HL-60/S4 treated with phorbol 12-myristate 13-acetate at 8.2 ng/mL for 4 days and 3 days (cell line): Measurements from ENCODE around the gene PLBD2.

Experiments
- in situ Hi-C: fragments of 300-500 bp; cut with MboI; formaldehyde crosslinking; loops from 2 replicates; pipeline ENCODE4 v1.15.0; 2022; ENCODE audit warnings: low sequenced_read_pairs

Gene PLBD2

DNA sequence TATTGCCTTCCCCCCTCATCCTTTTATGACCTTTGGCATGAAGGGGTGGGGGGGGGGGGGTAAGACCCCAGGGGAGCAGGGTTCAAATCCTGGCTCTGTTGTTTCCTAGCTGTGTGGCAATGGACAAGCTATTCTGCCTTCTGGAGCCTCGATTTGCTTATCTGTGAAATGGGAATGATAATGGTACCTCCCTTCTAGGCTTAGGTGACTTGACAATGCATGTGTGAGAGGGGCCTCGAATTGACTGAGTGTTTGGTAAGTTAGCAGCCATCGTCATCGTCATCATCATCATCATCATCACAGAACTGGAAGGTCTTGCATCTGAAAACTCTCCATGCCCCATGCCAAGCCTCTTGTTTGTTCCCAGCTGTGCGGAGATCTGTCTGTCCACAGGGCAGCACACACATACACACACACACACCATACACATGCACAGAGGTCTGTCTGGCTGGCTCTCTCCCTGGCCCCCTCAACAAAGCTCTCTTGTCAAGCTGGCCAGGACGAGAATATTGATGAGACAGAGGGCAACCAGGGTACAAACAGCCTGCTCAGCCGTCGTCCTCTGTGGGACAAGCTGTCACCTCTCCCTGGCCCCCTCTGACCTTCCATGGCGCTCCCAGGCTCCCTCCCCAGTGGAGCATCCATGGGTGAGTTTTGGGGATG is 51.2 kb downstream of the PLBD2 start:
- in situ Hi-C loops, result loop anchor here (25.0 kb wide), 1 partner anchor 222 kb away; the partner anchor contains the start of genes DDX54 and RITA1

DNA sequence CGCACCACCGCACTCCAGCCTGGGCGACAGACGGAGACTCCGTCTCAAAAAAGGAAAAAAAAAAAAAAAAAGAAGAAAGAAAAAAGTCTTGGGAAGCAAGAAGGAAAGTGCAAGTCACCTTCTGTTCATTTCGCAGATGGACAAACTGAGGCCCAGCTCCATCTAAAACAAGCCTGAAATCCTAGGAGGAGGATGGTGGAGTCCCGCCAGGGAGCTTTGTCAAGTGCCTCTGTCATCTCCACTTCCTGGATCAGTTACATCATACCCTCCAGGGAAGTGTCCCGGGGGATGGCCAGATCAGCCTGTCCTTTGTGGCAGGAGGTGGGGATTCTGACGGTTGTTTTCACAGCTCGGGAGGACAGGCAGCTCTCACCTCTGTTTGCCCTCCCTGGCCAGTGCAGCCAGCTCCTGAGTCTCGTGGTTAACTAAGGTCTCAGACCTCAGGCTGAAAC is 55.1 kb downstream of the PLBD2 start:
- in situ Hi-C loops, result loop anchor here (25.0 kb wide), 1 partner anchor 226 kb away; the partner anchor contains the start of genes DDX54 and RITA1

DNA sequence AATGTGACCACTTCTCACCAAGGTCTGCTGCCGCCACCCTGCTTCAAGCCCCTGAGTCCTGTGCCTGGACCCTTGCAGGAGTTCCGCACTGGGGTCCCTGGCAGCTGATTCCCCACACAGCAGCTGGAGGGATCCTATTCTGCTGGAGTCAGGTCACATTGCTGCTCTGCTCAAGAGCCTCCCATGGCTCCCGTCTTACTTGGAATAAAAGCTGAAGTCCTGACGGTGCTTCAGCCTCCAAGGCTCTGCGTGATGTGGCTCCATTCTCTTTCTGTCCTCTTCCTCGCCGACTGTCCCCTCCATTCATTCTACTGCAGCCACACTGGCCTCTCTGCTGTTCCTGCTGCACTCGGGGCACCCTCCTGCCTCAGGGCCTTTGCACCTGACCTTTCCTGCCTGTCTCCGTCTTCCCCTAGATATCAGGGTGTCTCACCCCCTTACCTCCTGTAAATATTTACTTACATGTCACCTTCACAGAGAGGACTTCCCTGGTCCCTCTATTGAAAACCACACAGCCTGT is 56.2 kb downstream of the PLBD2 start:
- in situ Hi-C loops, result loop anchor here (25.0 kb wide), 1 partner anchor 227 kb away; the partner anchor contains the start of genes DDX54 and RITA1

DNA sequence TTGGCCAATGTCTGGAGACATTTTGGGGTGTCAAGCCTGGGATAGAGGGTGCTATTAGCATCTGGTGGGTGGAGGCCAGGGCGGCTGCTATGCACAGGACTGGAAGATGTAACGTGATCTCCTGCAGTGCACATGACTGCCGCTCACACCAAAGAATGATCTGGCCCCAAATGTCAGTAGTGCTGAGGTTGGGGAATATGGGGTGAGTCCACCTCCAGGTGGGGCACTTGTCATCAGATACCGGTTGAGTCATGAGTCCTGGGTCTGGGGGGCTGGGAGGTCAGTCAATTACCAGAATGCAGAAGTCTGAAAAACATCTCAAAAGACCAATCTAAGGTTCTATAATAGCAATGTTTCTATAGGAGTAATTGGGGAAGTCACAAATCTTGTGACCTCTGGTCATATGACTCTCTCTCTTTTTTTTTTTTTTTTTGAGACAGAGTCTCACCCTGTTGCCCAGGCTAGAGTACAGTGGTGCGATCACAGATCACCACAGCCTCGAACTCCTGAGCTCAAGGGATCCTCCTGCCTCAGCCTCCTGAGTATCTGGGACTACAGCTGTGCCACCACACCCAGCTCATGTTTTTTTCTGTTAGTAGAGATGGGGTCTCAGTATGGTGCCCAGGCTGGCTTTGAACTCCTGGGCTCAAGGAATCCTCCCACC is 57.8 kb downstream of the PLBD2 start:
- in situ Hi-C loops, result loop anchor here (25.0 kb wide), 1 partner anchor 229 kb away; the partner anchor contains the start of genes DDX54 and RITA1

DNA sequence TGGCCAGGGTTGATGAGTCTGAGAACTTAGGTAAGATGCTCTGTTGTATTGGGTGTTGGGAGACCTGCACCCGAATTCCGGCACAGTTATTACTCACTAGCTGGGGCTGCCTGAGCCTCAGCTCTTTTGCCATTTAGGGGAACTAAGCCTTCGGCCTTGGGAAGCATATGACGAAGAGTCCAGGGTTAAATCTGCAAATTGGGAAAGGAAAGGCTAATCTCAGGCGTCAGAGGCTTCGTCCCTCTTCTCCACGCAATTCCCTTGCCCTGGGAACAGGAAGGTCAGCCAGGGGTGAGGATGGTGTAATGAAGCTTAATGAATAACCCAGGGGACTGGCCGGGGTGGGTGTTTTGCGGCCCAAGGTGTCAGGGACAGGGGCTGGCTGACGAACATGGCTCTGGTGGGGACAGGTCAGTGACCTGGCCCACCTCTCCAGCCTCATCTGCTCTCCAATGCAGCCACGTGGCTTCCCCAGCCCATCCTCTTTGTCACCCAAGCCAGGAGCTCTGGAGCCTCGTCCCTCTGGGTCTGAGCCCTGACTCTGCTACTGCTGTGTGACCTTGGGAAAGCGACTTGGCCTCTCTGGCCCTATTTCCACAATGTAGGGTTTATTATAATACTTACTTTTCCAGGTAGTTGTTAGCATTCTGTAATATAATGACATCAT is 60.0 kb downstream of the PLBD2 start:
- in situ Hi-C loops, result loop anchor here (25.0 kb wide), 1 partner anchor 231 kb away; the partner anchor contains the start of genes DDX54 and RITA1

DNA sequence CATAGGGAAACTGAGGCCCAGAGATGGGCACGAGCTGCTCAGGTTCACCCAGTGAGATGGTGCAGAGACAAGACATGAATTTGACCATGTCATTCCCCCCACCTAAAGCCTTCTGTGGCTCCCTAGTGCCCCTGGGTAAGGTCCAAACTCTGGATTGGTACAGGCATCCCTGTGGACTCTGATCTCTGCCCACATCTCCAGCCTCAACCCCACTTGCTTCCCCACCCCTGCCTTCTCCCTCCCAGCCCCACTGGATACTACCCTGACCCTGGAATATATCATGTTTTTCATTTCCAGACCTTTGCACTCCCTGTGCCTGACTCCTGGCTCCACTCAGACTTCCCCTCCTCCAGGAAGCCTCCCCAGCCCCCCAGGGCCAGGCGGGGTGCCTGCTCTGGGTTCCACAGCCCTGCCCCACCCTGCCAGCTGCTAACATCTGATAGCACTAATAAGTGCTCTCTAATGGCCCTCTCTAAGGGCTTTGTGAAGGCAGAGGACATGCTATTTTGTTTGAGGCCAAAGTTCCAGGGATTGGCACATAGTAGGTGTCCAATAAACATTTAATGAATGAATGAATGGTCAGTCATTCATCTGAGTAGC is 62.7 kb downstream of the PLBD2 start:
- in situ Hi-C loops, result loop anchor here (10.0 to 25.0 kb wide), 2 partner anchors 106 to 234 kb away; partner anchors contain the start of genes DDX54 and RITA1

DNA sequence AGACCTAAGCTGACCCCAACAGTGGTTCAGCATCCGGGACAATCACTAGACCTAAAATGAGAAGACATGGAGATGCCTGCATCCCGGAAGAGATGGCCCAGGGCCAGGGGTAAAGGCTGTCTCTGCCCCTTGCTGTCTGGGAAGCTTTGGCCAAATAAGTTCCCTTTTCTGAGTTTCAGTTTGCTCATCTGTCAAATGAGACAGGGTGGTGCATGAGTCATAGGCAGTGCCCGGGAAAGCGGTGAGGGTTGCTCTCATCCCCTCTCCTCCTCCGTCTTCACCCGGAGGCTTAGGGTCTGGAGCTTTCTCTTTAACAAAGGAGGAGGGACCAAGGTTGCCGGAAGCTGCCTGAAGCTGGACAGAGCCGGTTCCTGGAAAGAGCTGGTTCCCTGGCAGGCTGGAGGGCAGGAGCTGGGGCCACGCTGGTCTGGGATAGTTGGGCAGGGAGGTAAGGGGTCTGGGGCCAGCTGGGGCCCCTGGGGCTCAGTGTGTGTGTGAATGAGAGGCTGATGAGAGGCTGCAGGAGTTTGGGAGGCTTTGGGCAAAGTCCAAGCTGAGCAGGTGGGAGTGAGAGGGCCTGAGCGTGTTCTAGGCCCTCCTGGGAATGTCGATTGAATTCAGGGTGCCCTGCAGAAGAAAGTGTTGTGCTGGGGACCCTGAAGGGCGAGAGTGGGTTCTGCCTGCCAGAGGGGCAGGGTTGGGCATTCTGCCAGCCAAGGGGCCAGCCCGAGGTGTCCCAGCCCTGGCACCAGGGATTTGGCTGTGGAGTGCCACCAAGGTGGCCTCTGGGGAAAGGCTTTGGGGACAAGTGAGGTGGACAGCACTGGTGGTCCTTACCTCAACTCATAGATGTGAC is 63.9 kb downstream of the PLBD2 start, which contains the start of gene SDSL:
Gene SDSL, plus strand, starts transcription at position 351 of the 856 bp plus-strand sequence. CDS start 5,603 bp downstream, outside the sequence.
- in situ Hi-C loops, result loop anchor here (10.0 to 25.0 kb wide), 2 partner anchors 107 to 235 kb away; partner anchors contain the start of genes DDX54 and RITA1

DNA sequence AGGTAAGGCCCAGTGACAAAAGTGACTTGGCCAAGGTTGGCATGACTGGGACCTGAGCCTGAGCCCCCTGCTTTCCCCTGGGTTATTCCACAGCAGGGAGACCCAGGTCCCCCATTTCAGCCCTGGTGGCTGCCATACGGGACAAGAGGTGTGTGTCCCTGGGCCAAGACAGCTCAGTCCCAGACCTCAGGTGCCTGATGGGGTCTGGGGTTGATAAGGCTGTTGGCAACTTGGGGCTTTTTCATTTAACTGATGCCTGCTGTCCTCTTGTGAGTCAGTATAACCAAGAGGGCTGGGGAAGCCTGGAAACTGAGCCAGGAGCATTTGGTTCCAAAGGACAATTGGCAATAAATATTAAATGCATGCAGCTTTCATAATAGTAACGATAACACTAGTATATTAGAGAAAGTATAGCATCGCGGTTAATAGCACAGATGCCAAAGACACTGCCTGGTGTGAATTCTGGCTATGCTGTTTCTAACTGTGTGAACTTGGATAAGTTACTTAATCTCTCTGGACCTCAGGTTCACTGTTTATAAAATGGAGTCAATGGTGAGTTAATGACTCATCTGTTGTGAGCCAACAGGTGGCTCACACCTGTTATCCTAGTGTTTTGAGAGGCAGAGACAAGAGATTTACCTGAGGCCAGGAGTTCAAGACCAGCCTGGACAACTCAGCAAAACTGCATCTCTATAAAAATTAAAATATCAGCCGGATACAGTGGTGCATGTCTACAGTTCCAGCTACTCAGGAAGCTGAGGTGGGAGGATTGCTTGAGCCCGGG is 64.7 kb downstream of the PLBD2 start:
- in situ Hi-C loops, result loop anchor here (10.0 to 25.0 kb wide), 2 partner anchors 108 to 236 kb away; partner anchors contain the start of genes DDX54 and RITA1

DNA sequence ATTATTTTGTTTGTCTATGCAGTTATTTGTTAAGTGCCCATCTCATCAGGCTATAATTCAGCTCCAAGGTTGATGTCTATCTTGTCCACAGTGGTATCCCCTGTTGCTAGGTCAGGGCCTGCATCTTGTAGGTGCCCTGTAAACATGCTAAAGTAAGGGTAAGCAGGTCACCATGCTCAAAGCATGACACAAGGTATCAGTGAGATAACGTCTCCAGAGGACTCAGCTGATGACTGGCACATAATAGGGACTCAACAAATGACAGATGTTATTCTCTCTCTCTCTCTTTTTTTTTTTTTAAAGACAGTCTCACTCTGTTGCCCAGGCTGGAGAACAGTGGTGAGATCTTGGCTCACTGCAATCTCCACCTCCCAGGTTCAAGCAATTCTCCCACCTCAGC is 66.1 kb downstream of the PLBD2 start:
- in situ Hi-C loops, result loop anchor here (10.0 to 25.0 kb wide), 2 partner anchors 110 to 237 kb away; partner anchors contain the start of genes DDX54 and RITA1

DNA sequence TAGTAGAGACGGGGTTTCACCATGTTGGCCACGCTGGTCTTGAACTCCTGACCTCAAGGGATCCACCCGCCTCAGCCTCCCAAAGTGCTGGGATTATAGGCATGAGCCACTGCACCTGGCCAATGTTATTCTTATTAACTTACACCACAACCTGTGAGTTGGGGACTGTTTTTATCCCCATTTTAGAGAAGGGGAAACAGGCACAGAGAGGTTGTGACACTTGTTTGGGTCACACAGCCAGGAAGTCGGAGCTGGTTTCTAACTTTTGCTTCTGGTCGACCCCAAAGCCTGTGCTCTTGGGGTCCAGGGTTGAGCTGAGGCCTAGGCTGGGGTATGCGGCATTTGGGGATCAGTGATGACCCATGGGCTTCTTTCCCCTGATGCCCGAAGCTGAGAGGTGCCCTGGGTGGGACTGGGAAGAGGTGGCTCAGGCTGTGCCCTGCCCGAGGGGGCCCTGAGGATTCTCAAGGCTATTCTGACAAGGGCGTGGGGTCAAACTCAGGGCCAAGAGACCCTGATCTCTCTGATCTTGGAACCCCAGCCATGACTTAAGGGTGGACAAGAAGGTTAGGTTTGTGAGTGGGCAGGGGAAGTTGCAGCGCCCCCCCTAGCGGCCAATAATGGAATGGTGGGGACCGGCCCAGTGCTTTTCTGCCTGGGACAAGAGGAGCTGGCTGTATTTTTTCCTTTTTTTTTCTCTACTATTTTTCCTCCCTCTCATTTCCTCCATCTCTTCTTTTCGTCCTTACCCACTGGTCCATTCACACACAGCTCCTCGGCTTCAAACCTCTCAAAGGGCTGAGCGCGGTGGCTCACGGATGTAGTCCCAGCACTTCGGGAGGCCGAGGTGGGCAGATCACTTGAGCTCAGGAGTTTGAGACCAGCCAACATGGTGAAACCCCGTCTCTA is 66.8 kb downstream of the PLBD2 start:
- in situ Hi-C loops, result loop anchor here (10.0 to 25.0 kb wide), 2 partner anchors 110 to 238 kb away; partner anchors contain the start of genes DDX54 and RITA1

DNA sequence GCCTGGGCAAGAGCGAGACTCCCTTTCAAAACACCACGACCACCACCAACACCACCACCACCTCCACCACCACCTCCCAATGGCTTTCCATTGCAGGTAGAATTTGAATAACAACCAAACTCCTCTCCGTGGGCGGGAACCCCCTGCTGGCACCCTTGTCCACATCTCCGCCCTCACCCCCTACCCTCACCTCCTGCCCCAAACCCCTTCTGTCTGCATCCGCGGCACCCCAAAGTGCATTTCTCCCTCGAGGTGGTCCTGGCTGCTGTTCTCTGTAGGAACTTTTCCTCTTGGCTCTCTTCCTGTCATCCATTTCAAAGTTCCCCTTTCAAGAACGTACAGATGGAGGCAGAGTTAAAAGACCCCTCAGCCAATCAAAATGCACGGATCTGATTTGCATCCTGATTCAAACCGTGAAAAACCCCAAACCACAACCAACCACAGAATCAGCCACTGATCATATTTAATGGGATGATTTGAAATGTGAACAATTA is 67.6 kb downstream of the PLBD2 start:
- in situ Hi-C loops, result loop anchor here (10.0 kb wide), 1 partner anchor 111 kb away; no protein-coding TSS in a partner anchor

DNA sequence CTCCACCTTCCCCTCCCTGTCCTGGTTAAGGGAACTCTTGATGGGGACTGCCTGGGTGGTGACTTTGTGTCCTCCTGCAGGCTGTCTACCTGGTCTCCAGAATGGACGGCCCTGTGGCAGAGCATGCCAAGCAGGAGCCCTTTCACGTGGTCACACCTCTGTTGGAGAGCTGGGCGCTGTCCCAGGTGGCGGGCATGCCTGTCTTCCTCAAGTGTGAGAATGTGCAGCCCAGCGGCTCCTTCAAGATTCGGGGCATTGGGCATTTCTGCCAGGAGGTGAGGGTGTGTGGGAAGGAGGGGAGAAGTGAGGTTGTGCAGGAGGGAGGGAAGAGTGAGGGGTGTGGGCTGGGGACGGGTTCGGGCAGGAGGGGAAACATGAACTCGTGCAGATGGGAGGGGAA is 69.5 kb downstream of the PLBD2 start:
- in situ Hi-C loops, result loop anchor here (10.0 kb wide), 1 partner anchor 113 kb away; no protein-coding TSS in a partner anchor

DNA sequence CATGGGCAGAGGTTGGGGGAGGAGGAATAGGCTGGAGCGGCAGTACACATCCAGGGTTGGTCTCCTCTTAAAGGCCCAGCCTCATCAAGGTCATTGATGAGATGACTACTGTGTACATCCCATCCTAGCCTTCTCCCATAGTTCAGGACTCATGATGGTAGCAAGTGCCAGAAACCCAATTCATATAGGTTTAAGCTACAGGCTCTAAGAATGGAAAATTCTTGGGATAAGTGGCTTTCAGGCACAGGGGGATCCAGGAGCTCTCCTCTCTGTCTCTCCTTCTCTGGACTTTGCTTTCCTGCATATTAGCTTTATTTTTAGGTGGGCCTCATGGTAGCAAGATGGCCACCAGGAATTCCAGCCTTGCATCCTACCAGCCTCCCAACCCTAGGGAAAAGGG is 70.1 kb downstream of the PLBD2 start:
- in situ Hi-C loops, result loop anchor here (10.0 kb wide), 1 partner anchor 114 kb away; no protein-coding TSS in a partner anchor

DNA sequence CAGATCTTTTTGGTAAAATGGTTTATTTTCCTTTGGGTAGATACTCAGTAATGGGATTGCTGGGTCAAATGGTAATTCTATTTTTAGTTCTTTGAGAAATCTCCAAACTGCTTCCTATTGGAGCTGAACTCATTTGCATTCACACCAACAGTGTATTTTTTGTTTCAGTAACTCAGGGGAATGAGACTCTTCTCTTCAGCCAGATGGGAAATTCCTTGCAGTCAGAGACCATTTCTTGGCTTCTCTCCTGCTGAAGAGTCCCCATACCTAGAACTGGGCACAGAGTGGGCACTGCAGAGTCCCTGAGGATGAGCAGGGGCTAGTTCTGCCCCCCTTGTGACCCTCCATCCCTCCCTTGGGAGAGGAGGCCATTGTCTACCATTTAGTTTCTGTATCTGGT is 74.6 kb downstream of the PLBD2 start:
- in situ Hi-C loops, result no loop called here

DNA sequence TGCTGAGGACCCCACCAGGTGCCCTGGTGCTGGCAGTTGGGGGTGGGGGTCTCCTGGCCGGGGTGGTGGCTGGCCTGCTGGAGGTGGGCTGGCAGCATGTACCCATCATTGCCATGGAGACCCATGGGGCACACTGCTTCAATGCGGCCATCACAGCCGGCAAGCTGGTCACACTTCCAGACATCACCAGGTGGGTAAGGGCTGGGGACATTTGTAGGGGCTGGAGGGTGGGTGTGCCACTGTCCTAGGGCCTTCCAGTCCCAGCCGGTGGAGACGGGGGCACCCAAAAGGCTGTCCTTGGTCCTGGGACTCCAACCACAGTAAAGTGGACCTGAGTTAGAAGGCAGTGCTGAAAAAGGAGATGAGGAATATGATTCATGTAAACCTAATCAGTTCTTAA is 77.0 kb downstream of the PLBD2 start:
- in situ Hi-C loops, result no loop called here

DNA sequence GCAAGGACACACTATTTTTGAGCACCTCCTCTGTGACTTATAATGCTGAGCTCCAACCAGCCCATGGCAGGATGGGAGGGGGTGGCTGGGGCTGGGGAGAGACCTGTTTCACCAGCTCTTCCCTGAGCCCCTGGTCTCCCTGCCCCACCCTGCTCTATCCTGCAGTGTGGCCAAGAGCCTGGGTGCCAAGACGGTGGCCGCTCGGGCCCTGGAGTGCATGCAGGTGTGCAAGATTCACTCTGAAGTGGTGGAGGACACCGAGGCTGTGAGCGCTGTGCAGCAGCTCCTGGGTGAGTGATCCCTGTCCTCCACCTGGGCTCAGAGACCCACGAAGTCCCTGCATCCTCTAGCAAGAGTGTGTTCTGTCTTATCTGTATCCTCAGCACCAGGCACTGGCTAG is 78.2 kb downstream of the PLBD2 start:
- in situ Hi-C loops, result no loop called here
